ENCODE measurements around the gene EP400.

EP400 gene

GRCh38 chr12:131904346-131904745, 45.4 kb upstream of the EP400 start:
- peaks cover 0 to 52% of the 10 kb centered on the region in 2 experiments; a peak in 2 of 3 replicates for H3K36me3 ChIP-seq (ENCODE audit: control insufficient read depth in 2 of 2, insufficient read depth in 1 of 2, low read length in 2 of 2)
- no peaks in the 10 kb centered on the region for H3K9me3 ChIP-seq (ENCODE audit: control insufficient read depth, insufficient read depth, low read depth, low read length)
- CTCF ChIA-PET, result no interaction called here
- no peak for TF ChIP-seq ZNF140 (tag by site-specific recombination; IDR thresholded peaks at IDR 0.05)
- no peak for TF ChIP-seq KLF8 (tag by site-specific recombination; IDR thresholded peaks at IDR 0.05)
- TF ChIP-seq ZNF623 (tag by site-specific recombination; IDR thresholded peaks at IDR 0.05), result no peak
- TF ChIP-seq ZNF157 (tag by site-specific recombination; IDR thresholded peaks at IDR 0.05), result no peak
- TF ChIP-seq KLF16 (tag by site-specific recombination; IDR thresholded peaks at IDR 0.05), result no peak
- TF ChIP-seq TCF7L2 (IDR thresholded peaks at IDR 0.05; ENCODE audit: borderline replicate concordance, low read depth, low read length), result no peak
- no peak for TF ChIP-seq FEZF1 (tag by site-specific recombination; IDR thresholded peaks at IDR 0.05)
- no peak for TF ChIP-seq IKZF3 (tag by site-specific recombination; IDR thresholded peaks at IDR 0.05)
- TF ChIP-seq ZNF341 (tag by site-specific recombination; IDR thresholded peaks at IDR 0.05; ENCODE audit: low read depth), result no peak
- no peak for TF ChIP-seq GFI1B (tag by site-specific recombination; IDR thresholded peaks at IDR 0.05)
- no peak for TF ChIP-seq ZNF639 (tag by site-specific recombination; IDR thresholded peaks at IDR 0.05)
- no peak for TF ChIP-seq ZNF280D (tag by site-specific recombination; IDR thresholded peaks at IDR 0.05)
- no peak for TF ChIP-seq ZNF398 (tag by site-specific recombination; IDR thresholded peaks at IDR 0.05)
- TF ChIP-seq ZNF521 (tag by site-specific recombination; IDR thresholded peaks at IDR 0.05), result no peak
- no peak for TF ChIP-seq ZNF10 (tag by site-specific recombination; IDR thresholded peaks at IDR 0.05)
- no peak for TF ChIP-seq ZNF214 (tag by site-specific recombination; IDR thresholded peaks at IDR 0.05; ENCODE audit: borderline replicate concordance)
- TF ChIP-seq HOXA7 (CRISPR knock-in tag; IDR thresholded peaks at IDR 0.05; ENCODE audit: borderline replicate concordance), result no peak
- no peak for TF ChIP-seq ZNF19 (tag by site-specific recombination; IDR thresholded peaks at IDR 0.05; ENCODE audit: low read depth)
- no peak for TF ChIP-seq ZNF704 (tag by site-specific recombination; IDR thresholded peaks at IDR 0.05)
- TF ChIP-seq ZEB2 (tag by site-specific recombination; IDR thresholded peaks at IDR 0.05), result no peak
- H3K27ac ChIP-seq (ENCODE audit: extremely low read depth, low read depth, low read length), result no peak overlapping the region
- no peaks in the 10 kb centered on the region for H3K4me1 ChIP-seq (ENCODE audit: control insufficient read depth, insufficient read depth, low read length)
- H3K4me3 ChIP-seq (ENCODE audit: low read depth, low read length), result no peak overlapping the region
- POLR2A ChIA-PET, result no interaction called here
